ENCODE results near the gene ASXL1.

- no peak for TF ChIP-seq POLR2AphosphoS2 (IDR thresholded peaks at IDR 0.05; ENCODE audit: low read depth, low read length)
- TF ChIP-seq SMAD1 (IDR thresholded peaks at IDR 0.05; ENCODE audit: low read depth, partially characterized antibody) = no peak
- no peak for TF ChIP-seq SREBF2 (IDR thresholded peaks at IDR 0.05; ENCODE audit: low read length)
- no peak for TF ChIP-seq TARDBP (IDR thresholded peaks at IDR 0.05; ENCODE audit: borderline replicate concordance)
- no peak for TF ChIP-seq EZH2 (IDR thresholded peaks at IDR 0.05; ENCODE audit: borderline replicate concordance, control insufficient read depth, low read depth, low read length)
Observed at GRCh38 chr20:32386091-32386490, 28.0 kb downstream of the ASXL1 start.
